Transverse colon (tissue), 4 donors: Measurements from ENCODE around the gene SSH3. TPM values are rescaled to one million over a fixed set of nuclear protein-coding genes. Genes with fewer than 3 reads are reported as not detected.

Experiments used
- DNase-seq: peaks from one replicate; pipeline ENCODE4 v3.0.0-alpha.2; 2019
- H3K27ac ChIP-seq, 4 donors: fragments of 200-600 bp; sonication (generic); 2 replicates each; pipeline ENCODE4 v1.5.1; 2016 to 2018; ENCODE audit warnings: inconsistent platforms in 4 of 4
- H3K27me3 ChIP-seq: fragments of 200-600 bp; sonication (generic); 2 replicates; pipeline ENCODE4 v1.5.1; 2017; ENCODE audit warnings: inconsistent platforms
- H3K36me3 ChIP-seq, 4 donors: fragments of 200-600 bp; sonication (generic); 2 replicates each; pipeline ENCODE4 v1.5.1; 2017 to 2019; ENCODE audit warnings: inconsistent platforms in 4 of 4
- H3K4me1 ChIP-seq, 4 donors: fragments of 200-600 bp; sonication (generic); 2 replicates each; pipeline ENCODE4 v1.5.1; 2017 to 2020; ENCODE audit warnings: inconsistent platforms in 4 of 4
- H3K4me3 ChIP-seq, 4 donors: fragments of 200-600 bp; sonication (generic); 1 replicate in 1 of 4; 2 replicates in 3 of 4; pipeline versions ENCODE4 v1.5.1 to v1.6.1; 2017 to 2019; ENCODE audit warnings: inconsistent platforms in 4 of 4
- H3K9me3 ChIP-seq, 2 donors: fragments of 200-600 bp; sonication (generic); 2 replicates each; pipeline ENCODE4 v1.5.1; 2017 to 2019; ENCODE audit warnings: inconsistent platforms in 2 of 2
- EP300 ChIP-seq: sonication (generic); formaldehyde crosslinking; IDR thresholded peaks from one replicate; pipeline ENCODE4 v1.6.1; 2017; ENCODE audit warnings: antibody characterized with exemption, low read depth
- POLR2A ChIP-seq: fragments of 450-650 bp; IDR thresholded peaks from one replicate; pipeline ENCODE4 v1.6.1; 2016; ENCODE audit warnings: antibody characterized with exemption, mild to moderate bottlenecking, moderate library complexity
- POLR2AphosphoS5 ChIP-seq, 3 donors: sonication (generic); formaldehyde crosslinking; IDR thresholded peaks; one replicate each; pipeline ENCODE4 v1.6.1; 2016; ENCODE audit warnings: antibody characterized with exemption in 3 of 3
- WGBS, 2 donors: methylation state at CpG; one replicate each; pipeline ENCODE4 v1.1.5; 2018; ENCODE audit warnings: low coverage in 1 of 2; 5-methylcytosine and 5-hydroxymethylcytosine counted together
- in situ Hi-C, 4 donors: fragments of 200-750 bp; cut with MboI; loops; one replicate each; pipeline versions ENCODE4 v1.15.0 to v1.15.1; 2017; ENCODE audit warnings: low sequenced_read_pairs in 3 of 4, low pct_ligation_motif_present in 1 of 4, low pct_unique_long_range_greater_than_20kb in 1 of 4
- intact Hi-C: fragments of 100-400 bp; cut with DNase I; formaldehyde crosslinking; loops from one replicate; pipeline ENCODE4 v1.15.1; 2023; ENCODE audit warnings: low total_unique reads
- total RNA-seq, 4 donors: library from RNA; depleted of rRNA; stranded (reverse); fragments of >200 nt; gene quantifications; one replicate each; pipeline ENCODE4 v1.1.0, GENCODE V29; 2016
- TF ChIP-seq, protein P1 (sequence below), 5 experiments: fragments of 200-600 bp in 3 of 5; fragments of 450-650 bp in 2 of 5; sonication (generic) in 3 of 5; IDR thresholded peaks; 1 replicate in 2 of 5; 2 replicates in 3 of 5; pipeline ENCODE4 v1.5.1; 2016 to 2017; ENCODE audit warnings: antibody characterized with exemption in 5 of 5, inconsistent platforms in 3 of 5, mild to moderate bottlenecking in 2 of 5, moderate library complexity in 1 of 5

SSH3 gene
- total RNA-seq, 4 donors from 2014 or later = 73.0 to 174 (median 123) TPM

DNA sequence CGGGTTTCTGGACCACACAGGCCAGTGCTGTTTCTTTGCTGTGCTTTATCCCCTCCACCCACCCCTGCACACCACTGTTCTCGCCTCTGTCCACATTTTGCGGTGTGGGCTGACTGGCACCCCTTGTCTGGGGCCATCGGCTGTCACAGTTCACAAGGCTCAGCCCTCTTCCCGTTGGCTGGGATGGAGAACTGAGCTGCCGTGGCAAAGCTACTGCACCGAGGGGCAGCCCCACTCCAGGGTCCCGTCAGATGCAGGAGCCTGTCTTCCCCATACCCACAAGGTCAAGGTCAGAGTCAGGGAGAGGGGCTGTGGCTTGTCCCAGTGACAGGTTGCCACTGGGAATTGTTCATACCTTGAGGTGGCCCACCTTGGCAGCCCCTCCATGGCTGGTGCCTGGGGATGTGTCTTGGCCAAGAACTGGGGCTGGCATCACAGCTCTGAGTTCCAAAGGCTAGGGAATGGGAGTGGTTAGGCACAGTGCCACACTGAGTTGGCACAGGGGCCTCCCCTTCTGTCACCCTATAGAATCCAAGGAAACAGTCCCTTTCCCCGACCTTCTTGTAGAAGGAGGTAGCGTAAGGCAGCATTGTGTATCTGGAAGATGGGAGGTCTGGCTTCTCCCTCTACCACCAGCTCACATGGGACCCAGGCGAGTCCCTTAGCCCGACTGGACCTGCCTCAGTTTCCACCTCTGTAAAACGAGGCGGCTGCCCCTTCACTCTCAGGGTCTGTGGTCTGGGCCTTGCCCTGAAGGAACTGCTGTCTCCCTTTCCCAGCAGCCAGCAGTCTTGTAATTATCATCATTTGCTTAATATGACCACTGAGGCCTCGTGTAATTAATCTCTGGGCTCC is 33.7 kb upstream of the SSH3 start:
- TF ChIP-seq EP300 = no peak
- TF ChIP-seq POLR2AphosphoS5 (IDR thresholded peaks at IDR 0.05) = no peak
- no peak for TF ChIP-seq POLR2A
- TF ChIP-seq, protein P1, sequence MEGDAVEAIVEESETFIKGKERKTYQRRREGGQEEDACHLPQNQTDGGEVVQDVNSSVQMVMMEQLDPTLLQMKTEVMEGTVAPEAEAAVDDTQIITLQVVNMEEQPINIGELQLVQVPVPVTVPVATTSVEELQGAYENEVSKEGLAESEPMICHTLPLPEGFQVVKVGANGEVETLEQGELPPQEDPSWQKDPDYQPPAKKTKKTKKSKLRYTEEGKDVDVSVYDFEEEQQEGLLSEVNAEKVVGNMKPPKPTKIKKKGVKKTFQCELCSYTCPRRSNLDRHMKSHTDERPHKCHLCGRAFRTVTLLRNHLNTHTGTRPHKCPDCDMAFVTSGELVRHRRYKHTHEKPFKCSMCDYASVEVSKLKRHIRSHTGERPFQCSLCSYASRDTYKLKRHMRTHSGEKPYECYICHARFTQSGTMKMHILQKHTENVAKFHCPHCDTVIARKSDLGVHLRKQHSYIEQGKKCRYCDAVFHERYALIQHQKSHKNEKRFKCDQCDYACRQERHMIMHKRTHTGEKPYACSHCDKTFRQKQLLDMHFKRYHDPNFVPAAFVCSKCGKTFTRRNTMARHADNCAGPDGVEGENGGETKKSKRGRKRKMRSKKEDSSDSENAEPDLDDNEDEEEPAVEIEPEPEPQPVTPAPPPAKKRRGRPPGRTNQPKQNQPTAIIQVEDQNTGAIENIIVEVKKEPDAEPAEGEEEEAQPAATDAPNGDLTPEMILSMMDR (IDR thresholded peaks at IDR 0.05) = no peak

DNA sequence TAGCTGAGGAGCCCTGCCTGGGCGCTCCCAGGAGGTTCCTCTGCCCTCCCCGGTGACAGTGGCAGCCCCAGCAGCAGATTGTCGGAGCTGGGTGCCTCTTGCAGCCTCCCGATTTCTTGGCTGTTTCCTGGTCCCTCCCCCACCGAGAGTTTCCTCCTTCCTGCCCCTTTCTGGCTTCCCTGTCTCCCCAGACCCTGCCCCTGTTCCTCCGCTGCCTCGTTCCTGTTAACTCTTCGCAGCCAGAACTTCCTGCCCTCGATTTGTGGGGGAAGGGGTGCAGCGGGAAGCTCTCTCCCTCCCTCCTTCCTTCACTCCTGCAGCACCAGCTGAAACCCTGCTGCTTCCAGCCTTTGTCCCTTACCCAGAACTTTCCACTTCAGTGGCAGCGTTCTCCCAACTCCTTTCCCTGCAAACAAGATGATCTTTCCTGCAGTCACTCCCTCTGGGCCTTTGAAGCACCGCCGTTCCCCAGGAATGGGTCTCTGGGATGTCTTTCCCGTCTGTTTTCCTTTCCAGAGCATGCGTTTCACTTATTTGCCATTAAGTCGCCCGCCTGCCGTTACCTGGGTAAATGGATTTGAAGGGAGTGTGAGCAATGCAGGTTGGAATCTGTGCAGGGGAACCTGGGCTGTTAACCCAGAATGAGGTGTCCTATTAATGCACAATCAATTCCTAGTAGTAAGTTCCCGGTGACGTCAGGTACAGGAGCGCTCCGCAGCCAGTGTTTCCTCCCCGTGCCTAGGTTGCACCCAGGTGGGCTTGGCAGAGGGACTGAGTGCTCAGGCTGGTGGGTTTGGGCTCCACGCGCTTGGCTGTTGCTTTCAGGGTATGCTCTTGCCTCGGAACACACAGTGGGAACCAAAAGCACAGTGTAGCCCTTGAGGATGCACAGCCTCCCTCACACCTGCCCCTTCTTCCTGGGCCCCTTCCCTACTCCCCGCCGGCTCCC is 32.8 kb upstream of the SSH3 start:
- WGBS, 2 donors = 8 to 30% methylated on average over 16 to 28 of the region's 28 CpGs
- no peaks in the 10 kb centered on the region for H3K9me3 ChIP-seq
- TF ChIP-seq POLR2AphosphoS5 (IDR thresholded peaks at IDR 0.05) (no peak), EP300 (no peak), POLR2A (no peak)
- TF ChIP-seq, protein P1 (IDR thresholded peaks at IDR 0.05) = no peak
- intact Hi-C loops = loop anchor here (10.0 kb wide), 1 partner anchor 636 kb away; the partner anchor contains the start of gene RBM4
- in situ Hi-C loops = loop anchor here in 1 of 4 donors (25.0 kb wide), 1 partner anchor 117 kb away; the partner anchor contains the start of gene RAD9A
- no peaks in the 10 kb centered on the region for H3K27me3 ChIP-seq
- no peaks in the 10 kb centered on the region for H3K36me3 ChIP-seq
- peak; percentile 63 for DNase-seq
- peaks cover 52 to 89% (median 80%) of the 10 kb centered on the region in 4 donors for H3K4me1 ChIP-seq
- H3K4me3 ChIP-seq = peak overlapping the region in 2 of 4 donors; percentile 21 to 95
- peak overlapping the region; percentile 95 to 98 (median 97) for H3K27ac ChIP-seq

More for the DNA sequence above, 33.7 kb upstream of the SSH3 start:
- Histone ChIP-seq H3K36me3 (no peaks in the 10 kb centered on the region), H3K9me3 (no peaks in the 10 kb centered on the region), H3K27ac (peak overlapping the region; percentile 95 to 98 (median 97)), H3K27me3 (no peaks in the 10 kb centered on the region), H3K4me1 (peaks cover 47 to 81% (median 72%) of the 10 kb centered on the region in 4 donors), H3K4me3 (peak overlapping the region in 2 of 4 donors; percentile 21 to 95)
- in situ Hi-C loops (loop anchor here in 2 of 4 donors (5.0 to 25.0 kb wide), 2 partner anchors 48 to 118 kb away; partner anchors contain the start of gene RAD9A (in 1 of the 2)), intact Hi-C loops (loop anchor here (10.0 kb wide), 1 partner anchor 635 kb away; the partner anchor contains the start of gene RBM4)
- peak; percentile 73 for DNase-seq
- WGBS, 2 donors = 10 to 27% methylated on average over 2 to 15 of the region's 15 CpGs

DNA sequence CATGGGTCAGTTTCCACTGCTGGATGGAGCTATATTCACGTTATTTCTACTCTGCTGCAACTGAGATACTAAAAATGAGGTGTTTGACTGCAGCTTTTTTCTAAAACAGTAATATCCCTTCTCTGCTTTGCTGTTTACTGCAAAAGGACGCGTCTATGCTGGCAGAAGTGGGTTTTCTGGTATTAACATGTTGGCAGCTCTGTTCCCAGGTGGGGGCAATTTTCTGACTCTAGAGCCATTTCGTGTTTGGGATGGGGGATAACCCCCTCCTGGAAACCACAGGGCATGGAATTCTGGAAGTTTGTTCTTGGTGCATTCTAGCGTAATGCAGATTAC is 32.2 kb upstream of the SSH3 start:
- 60% methylated on average over 5 of the region's 5 CpGs; no CpG with 5 or more reads in 1 of the 2 donors for WGBS, 2 donors
- in situ Hi-C loops = loop anchor here in 1 of 4 donors (25.0 kb wide), 1 partner anchor 116 kb away; the partner anchor contains the start of gene RAD9A
- H3K9me3 ChIP-seq = no peaks in the 10 kb centered on the region
- no peaks in the 10 kb centered on the region for H3K27me3 ChIP-seq
- peak overlapping the region in 1 of 4 donors; percentile 95 for H3K4me3 ChIP-seq
- H3K36me3 ChIP-seq = no peaks in the 10 kb centered on the region
- H3K27ac ChIP-seq = peak overlapping the region; percentile 95 to 98 (median 97)
- TF ChIP-seq, protein P1 (IDR thresholded peaks at IDR 0.05) = no peak
- TF ChIP-seq POLR2A = no peak
- no peak for TF ChIP-seq POLR2AphosphoS5 (IDR thresholded peaks at IDR 0.05)
- TF ChIP-seq EP300 = no peak
- intact Hi-C loops = loop anchor here (10.0 kb wide), 1 partner anchor 636 kb away; the partner anchor contains the start of gene RBM4
- H3K4me1 ChIP-seq = peaks cover 57 to 90% (median 81%) of the 10 kb centered on the region in 4 donors
- no peak for DNase-seq
